GM20000 (cell line): ENCODE measurements around the gene ARIH2.

Experiments
- DNase-seq: peaks from one replicate; pipeline ENCODE4 v3.0.0; 2012; ENCODE audit warnings: low spot score
- TF ChIP-seq, protein P1 (sequence below): IDR thresholded peaks from 2 replicates; pipeline ENCODE4 v1.5.1; 2012; ENCODE audit warnings: mild to moderate bottlenecking, control low read depth; ENCODE audit errors: extremely low read depth, missing control alignments

Gene ARIH2

DNA sequence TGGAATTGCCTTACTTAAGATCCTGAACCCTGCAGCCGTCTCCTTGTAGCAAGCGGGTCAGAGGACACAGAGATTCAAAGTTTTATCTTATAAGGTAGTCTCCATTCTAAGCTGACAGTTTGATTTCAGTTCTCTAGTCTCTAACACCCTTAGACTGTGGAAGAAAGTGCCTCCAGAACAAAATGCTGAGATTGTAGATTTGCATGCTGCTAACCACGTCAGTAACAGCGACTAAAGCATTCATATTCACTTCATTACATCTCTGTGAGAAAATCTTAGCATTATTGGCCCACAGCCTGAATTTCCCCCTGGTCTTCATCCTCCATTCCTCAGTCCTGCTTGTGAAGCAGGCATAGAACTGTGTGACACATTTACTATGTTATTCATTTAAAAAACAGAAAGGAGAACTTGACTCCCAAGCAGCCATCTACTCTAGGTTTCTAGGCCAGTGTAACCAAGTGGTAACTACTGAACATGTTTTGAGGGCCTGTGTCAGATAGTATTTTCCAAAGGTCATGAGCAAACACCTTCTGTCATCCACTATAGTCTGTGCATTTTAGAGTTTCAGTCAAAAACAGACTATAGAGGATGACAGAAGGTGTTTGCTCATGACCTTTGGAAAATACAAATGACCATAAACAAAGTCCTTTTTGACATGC lies 27.4 kb downstream of the ARIH2 start:
- TF ChIP-seq, protein P1, sequence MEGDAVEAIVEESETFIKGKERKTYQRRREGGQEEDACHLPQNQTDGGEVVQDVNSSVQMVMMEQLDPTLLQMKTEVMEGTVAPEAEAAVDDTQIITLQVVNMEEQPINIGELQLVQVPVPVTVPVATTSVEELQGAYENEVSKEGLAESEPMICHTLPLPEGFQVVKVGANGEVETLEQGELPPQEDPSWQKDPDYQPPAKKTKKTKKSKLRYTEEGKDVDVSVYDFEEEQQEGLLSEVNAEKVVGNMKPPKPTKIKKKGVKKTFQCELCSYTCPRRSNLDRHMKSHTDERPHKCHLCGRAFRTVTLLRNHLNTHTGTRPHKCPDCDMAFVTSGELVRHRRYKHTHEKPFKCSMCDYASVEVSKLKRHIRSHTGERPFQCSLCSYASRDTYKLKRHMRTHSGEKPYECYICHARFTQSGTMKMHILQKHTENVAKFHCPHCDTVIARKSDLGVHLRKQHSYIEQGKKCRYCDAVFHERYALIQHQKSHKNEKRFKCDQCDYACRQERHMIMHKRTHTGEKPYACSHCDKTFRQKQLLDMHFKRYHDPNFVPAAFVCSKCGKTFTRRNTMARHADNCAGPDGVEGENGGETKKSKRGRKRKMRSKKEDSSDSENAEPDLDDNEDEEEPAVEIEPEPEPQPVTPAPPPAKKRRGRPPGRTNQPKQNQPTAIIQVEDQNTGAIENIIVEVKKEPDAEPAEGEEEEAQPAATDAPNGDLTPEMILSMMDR, result no peak
- DNase-seq, result no peak

DNA sequence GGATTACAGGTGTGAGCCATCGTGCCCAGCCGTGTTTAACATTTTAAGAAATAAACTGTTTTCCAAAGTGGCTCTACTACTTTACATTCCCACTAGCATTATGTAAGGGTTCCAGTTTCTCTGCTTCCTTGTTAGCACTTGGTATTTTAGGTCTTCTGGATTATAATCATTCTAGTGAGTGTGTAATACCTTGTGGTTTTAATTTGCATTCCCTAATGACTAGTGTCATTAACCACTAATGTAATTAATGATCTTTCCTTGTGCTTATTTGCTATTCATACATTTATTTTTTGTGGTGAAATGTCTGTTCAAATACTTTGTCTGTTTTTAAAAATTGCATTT lies 30.7 kb downstream of the ARIH2 start:
- TF ChIP-seq, protein P1, result no peak
- DNase-seq, result no peak

DNA sequence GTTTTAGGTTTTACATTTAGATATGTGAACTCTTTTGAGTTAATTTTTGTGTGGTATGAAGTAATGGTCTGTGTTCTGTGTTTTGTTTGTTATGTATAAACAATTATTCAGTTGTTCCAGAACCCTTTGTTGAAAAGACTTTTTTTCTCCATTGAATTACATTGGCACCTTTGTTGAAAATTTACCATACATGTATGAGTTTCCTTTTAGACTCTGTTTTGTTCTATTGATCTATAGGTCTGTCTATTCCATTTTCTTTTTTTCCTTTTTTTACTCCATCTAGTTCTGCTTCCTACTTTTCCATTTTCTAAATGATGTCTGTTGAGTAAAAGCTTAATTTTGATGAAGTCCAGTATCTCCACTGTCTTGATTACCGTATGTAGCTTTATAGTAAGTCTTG lies 31.4 kb downstream of the ARIH2 start:
- TF ChIP-seq, protein P1, result no peak
- no peak for DNase-seq

DNA sequence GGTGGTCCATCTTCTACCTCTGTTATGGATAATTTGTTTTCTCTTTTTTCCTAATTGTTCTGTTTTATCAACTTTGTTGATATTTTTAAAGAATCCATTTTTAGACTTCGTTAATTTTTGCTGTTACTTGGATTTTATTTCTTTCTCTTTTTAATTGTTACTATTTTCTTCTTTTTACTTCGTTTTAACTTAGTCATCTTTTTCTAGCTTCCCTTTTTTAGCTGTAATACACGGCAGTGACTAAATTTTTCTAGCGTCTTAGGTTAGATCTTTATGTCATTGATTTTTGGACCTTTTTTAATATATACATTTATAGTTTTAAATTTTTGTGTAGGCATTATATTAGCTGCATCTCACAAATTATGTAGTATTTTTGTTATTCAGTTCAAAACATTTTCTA lies 33.1 kb downstream of the ARIH2 start:
- TF ChIP-seq, protein P1, result no peak
- DNase-seq, result no peak

DNA sequence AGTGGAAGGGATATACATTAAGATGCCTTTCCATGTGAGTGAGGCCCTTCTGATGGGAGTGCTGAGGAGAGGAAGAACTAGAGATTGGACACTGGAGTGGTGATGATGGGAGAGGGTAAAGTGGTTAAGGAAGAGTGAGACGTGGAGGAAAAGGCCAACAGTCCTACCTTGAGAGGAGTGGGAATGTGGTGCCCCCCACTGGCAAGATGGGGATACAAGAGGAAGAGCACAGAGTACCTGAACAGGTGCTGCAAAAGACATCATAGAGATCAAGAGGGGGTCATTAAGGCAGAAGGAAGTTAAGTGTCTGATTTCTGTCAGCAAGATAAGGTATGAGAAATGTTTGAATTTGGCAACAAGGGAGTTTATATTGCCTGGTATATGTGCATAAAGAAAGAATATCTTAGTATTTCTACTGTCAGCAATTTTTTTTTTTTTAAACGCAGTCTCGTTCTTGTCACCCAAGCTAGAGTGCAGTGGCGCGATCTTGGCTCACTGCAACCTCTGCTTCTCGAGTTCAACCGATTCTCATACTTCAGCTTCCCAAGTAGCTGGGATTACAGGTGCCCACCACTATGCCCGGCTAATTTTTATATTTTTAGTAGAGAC lies 34.0 kb downstream of the ARIH2 start:
- DNase-seq, result peak; percentile 32
- TF ChIP-seq, protein P1, result peak; percentile 56

DNA sequence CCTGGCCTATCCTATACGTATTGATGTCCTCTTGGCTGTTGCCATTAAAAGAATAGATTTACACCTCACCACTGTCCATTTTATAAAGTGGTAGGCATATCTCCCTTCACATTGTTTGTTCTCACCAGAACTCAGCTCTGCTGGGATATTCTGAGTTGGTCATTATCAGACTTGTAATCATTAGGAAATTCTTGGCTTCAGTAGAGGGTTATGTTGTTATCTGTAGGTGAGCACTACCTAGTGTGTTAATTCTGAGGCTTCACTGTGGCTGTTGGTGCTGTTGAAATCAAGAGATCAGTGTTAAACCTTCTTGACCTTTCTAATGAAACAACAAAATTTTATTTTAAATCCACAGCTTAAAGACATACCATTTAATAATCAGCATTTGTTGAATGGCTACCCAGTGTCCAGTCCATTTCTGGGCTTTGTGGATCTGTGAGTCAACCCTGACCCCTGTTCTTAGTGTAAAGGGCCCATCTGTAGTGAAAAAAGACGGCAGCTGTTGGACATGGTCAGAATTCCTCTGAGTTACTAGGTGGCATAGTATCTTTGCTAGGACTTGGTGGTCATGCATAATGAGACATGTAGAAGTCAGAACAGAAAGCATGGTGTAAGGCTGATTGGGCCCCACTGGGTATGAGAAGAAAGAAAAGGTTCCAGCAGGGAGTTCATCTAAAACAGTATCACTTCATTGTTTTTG lies 38.5 kb downstream of the ARIH2 start:
- no peak for DNase-seq
- TF ChIP-seq, protein P1, result no peak

DNA sequence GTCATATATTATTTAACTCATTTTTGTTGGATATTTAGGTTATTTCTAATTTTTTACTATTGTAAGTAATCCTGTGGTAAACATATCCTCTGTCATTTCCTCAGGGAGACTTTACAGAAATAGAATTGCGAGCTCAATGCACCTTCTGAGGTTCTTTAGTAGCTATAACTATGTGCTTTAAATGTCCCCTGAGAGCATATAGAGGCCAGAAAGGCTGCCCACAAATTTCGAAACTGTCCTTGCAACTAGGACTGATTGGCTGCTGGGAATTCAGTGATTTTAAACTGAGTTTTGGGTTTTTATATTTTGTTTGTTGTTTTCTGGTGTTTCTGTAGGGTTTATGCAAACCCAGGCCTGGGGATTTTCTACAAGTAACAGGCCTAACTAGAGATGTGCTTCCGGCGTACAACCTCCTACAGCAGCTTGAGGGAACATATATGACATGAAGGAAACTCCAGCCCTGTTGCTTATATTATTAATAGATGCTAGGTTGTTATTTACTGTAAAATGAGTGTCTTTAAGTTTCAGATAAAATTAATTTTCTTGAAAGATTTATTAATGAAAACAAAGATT lies 42.3 kb downstream of the ARIH2 start:
- DNase-seq, result peak; percentile 42
- TF ChIP-seq, protein P1, result no peak
